ENCODE measurements around the gene CLDN20. TPM values are rescaled to one million over a fixed set of nuclear protein-coding genes. Genes with fewer than 3 reads are reported as not detected.

The CLDN20 gene
- total and polyA plus RNA-seq, 10 of the 15 experiments (the other 5 are each of a cell fraction or from before 2014, with no cell fraction given): 0.13 to 0.23 TPM; not detected in 8

DNA sequence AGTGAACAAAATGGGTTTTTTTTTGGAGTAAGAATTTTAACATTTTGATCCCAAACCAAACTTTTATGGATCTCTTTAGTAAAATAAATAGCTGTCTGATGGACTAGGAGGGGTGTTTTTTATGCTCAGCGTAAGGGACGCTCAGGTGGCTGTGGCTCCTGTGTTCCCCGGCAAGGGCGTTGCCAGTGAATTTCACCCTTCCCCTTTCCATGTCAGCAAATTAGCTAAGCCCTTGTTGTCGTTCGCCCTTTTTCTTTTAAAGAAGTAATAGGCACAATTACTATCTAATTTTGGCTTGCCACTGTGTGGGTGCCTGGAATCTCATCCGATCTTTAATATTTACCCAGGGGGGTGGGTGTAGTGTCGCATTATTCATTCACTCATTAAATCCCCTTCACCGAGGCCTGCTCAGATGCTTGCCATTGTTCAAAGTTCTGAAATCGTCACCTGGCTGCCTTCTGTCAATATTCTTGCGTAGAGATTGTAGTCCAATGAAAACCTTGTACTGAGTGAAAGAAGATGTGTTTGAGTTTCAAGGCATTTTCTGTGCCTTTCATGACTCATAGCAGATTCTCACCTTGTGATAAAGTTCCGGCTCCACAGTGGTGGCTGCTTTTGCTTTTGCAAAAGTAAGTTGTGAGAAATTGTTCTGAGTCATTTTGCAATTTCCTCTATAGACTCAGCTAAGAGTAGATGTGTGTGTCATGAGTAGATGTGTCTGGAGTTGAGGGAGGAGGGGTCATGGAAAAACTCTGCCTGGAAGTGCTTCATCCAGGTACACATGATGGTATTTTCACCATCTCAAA is 40.0 kb upstream of the CLDN20 start:
- ChIA-PET POLR2A (interaction anchor here (0.6 to 2.5 kb wide), 9 partner anchors 11 to 154 kb away, joined by 3 to 19 read pairs (median 4); no protein-coding TSS in a partner anchor), CTCF (interaction anchor here (1.4 to 3.8 kb wide), 7 partner anchors 9 to 356 kb away, joined by 3 to 23 read pairs (median 6); no protein-coding TSS in a partner anchor), SMC1A (ENCODE audit: uncharacterized antibody, unreplicated experiment) (interaction anchor here (0.7 to 4.3 kb wide), 24 partner anchors 10 to 112 kb away, joined by 3 to 23 read pairs (median 4); no protein-coding TSS in a partner anchor), RAD21 (ENCODE audit: unreplicated experiment) (interaction anchor here (0.6 to 3.2 kb wide), 8 partner anchors 11 to 53 kb away, joined by 3 to 17 read pairs (median 4); no protein-coding TSS in a partner anchor)
- Histone ChIP-seq H3K4me2 (ENCODE audit: control insufficient read depth, insufficient read depth) (peak overlapping the region; percentile 59; the same call in 1 of the 2 replicates), H3K9ac (ENCODE audit: control insufficient read depth, insufficient read depth, low read length) (no peak overlapping the region), H3K36me3 (ENCODE audit: control insufficient read depth in 2 of 2, insufficient read depth in 2 of 2, low read length in 1 of 2) (no peaks in the 10 kb centered on the region; a peak in 2 of 4 replicates), H3K27me3 (replicated peaks in 1 of 2; ENCODE audit: control insufficient read depth in 2 of 2, insufficient read depth in 2 of 2, low read length in 1 of 2) (no peaks in the 10 kb centered on the region), H2AFZ (ENCODE audit: control insufficient read depth, low read depth, low read length) (no peak overlapping the region), H4K20me1 (ENCODE audit: control insufficient read depth, insufficient read depth) (no peaks in the 10 kb centered on the region; the same call in 1 of the 2 replicates), H3K9me3 (replicated peaks; ENCODE audit: control insufficient read depth, insufficient read depth, low read length) (no peaks in the 10 kb centered on the region; the same call in 2 of the 3 replicates), H3K27ac (ENCODE audit: control insufficient read depth, insufficient read depth) (peak overlapping the region; percentile 15; the same call in 1 of the 2 replicates), H3K4me1 (ENCODE audit: control insufficient read depth, insufficient read depth, low read length) (peaks cover 15% of the 10 kb centered on the region), H3K79me2 (ENCODE audit: control insufficient read depth, insufficient read depth, low read length) (no peaks in the 10 kb centered on the region; the same call in 1 of the 2 replicates), H3K4me3 (no peak overlapping the region)
- peak; percentile 94 for FAIRE-seq
- TSS peak; percentile 17 for BruUV-seq (replicated peaks)
- ATAC-seq: peak; percentile 99
- DNase-seq (ENCODE audit: low read depth, low spot score): peak; percentile 81
- 29% methylated on average over 12 of the region's 12 CpGs for WGBS (ENCODE audit: insufficient coverage, insufficient replicate concordance, low lambda C conversion rate, missing lambda C conversion rate)
- intact Hi-C loops (cut with micrococcal nuclease; ENCODE audit: unreplicated experiment): loop anchor here (2.0 kb wide), 1 partner anchor 43 kb away; no protein-coding TSS in a partner anchor
- in situ Hi-C loops (cut with MboI): no loop called here
- TF ChIP-seq, protein P1, sequence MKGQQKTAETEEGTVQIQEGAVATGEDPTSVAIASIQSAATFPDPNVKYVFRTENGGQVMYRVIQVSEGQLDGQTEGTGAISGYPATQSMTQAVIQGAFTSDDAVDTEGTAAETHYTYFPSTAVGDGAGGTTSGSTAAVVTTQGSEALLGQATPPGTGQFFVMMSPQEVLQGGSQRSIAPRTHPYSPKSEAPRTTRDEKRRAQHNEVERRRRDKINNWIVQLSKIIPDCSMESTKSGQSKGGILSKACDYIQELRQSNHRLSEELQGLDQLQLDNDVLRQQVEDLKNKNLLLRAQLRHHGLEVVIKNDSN (IDR thresholded peaks at IDR 0.05; ENCODE audit: borderline replicate concordance, extremely low read length, insufficient read depth, low read depth, low read length): no peak
- TF ChIP-seq ZNF622 (IDR thresholded peaks at IDR 0.05): no peak
- TF ChIP-seq CHD1 (IDR thresholded peaks at IDR 0.05; ENCODE audit: low read depth, low read length): no peak
- TF ChIP-seq SMAD5 (IDR thresholded peaks at IDR 0.05; ENCODE audit: low read depth): no peak
- TF ChIP-seq, protein P2, sequence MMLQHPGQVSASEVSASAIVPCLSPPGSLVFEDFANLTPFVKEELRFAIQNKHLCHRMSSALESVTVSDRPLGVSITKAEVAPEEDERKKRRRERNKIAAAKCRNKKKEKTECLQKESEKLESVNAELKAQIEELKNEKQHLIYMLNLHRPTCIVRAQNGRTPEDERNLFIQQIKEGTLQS (IDR thresholded peaks at IDR 0.05; ENCODE audit: borderline replicate concordance, extremely low read depth, low read depth, low read length): no peak
- no peak for TF ChIP-seq EGR1 (IDR thresholded peaks at IDR 0.05; ENCODE audit: borderline replicate concordance in 1 of 2, low read depth in 2 of 2, low read length in 2 of 2)
- TF ChIP-seq, protein P3, sequence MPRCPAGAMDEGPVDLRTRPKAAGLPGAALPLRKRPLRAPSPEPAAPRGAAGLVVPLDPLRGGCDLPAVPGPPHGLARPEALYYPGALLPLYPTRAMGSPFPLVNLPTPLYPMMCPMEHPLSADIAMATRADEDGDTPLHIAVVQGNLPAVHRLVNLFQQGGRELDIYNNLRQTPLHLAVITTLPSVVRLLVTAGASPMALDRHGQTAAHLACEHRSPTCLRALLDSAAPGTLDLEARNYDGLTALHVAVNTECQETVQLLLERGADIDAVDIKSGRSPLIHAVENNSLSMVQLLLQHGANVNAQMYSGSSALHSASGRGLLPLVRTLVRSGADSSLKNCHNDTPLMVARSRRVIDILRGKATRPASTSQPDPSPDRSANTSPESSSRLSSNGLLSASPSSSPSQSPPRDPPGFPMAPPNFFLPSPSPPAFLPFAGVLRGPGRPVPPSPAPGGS (IDR thresholded peaks at IDR 0.05; ENCODE audit: borderline replicate concordance, insufficient read depth, low read depth, low read length, poor library complexity, severe bottlenecking): peak; percentile 45
- TF ChIP-seq SPI1 (IDR thresholded peaks at IDR 0.05; ENCODE audit: borderline replicate concordance, insufficient read depth, low read depth, low read length): no peak
- TF ChIP-seq NBN (IDR thresholded peaks at IDR 0.05): peak; percentile 86
- TF ChIP-seq LARP7 (IDR thresholded peaks at IDR 0.05): no peak
- TF ChIP-seq ZNF217 (IDR thresholded peaks at IDR 0.05): no peak
- no peak for TF ChIP-seq SREBF2 (IDR thresholded peaks at IDR 0.05; ENCODE audit: low read length)
- no peak for TF ChIP-seq RAD21 (IDR thresholded peaks at IDR 0.05; ENCODE audit: insufficient read depth, low read depth, low read length)
- no peak for TF ChIP-seq KDM1A (IDR thresholded peaks at IDR 0.05; ENCODE audit: borderline replicate concordance)
- no peak for TF ChIP-seq BHLHE40 (IDR thresholded peaks at IDR 0.05; ENCODE audit: borderline replicate concordance in 1 of 2, low read depth in 2 of 2, low read length in 1 of 2)
- no peak for TF ChIP-seq ZZZ3 (IDR thresholded peaks at IDR 0.05; ENCODE audit: control insufficient read depth, insufficient read length, low read depth)
- TF ChIP-seq JUNB (IDR thresholded peaks at IDR 0.05): peak; percentile 86
- TF ChIP-seq CHD4 (IDR thresholded peaks at IDR 0.05): no peak
- no peak for TF ChIP-seq BRCA1 (IDR thresholded peaks at IDR 0.05; ENCODE audit: low read depth, low read length)
- TF ChIP-seq SIX5 (IDR thresholded peaks at IDR 0.05; ENCODE audit: low read depth, low read length, severe bottlenecking): no peak
- TF ChIP-seq WRNIP1 (IDR thresholded peaks at IDR 0.05; ENCODE audit: borderline replicate concordance, low read depth, low read length): no peak
- TF ChIP-seq ASH2L (IDR thresholded peaks at IDR 0.05; ENCODE audit: borderline replicate concordance, low read depth): no peak

Measured in GM12878 (cell line).